ENCODE measurements around the gene PLAGL2. TPM values are rescaled to one million over a fixed set of nuclear protein-coding genes. Genes with fewer than 3 reads are reported as not detected.

PLAGL2 gene
- total RNA-seq, 3 donors from 2014 or later, result 140 to 173 (median 151) TPM

DNA sequence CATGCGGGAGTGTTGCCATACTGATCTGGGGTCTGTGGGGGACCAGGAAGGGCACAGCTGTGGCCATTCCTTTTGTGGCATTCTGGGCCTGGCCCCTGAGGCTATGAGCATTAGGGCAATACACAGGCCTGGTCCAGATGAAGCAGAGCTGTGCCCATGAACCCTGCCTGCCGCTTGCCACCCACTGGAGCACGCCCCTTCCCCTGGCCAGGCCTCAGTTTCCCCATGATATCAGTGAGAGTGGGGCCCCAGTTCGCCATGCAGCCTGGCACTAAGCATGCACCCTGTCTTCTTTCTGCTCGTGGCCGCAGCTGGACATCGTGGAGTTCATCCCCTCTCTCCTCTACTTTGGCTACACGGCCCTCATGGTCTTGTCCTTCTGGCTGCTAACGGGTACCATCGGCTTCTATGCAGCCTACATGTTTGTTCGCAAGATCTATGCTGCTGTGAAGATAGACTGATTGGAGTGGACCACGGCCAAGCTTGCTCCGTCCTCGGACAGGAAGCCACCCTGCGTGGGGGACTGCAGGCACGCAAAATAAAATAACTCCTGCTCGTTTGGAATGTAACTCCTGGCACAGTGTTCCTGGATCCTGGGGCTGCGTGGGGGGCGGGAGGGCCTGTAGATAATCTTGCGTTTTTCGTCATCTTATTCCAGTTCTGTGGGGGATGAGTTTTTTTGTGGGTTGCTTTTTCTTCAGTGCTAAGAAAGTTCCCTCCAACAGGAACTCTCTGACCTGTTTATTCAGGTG lies 42.4 kb downstream of the PLAGL2 start:
- no peak for DNase-seq
- H3K36me3 Mint-ChIP-seq (ENCODE audit: insufficient read depth), result peaks cover 48% of the 10 kb centered on the region

DNA sequence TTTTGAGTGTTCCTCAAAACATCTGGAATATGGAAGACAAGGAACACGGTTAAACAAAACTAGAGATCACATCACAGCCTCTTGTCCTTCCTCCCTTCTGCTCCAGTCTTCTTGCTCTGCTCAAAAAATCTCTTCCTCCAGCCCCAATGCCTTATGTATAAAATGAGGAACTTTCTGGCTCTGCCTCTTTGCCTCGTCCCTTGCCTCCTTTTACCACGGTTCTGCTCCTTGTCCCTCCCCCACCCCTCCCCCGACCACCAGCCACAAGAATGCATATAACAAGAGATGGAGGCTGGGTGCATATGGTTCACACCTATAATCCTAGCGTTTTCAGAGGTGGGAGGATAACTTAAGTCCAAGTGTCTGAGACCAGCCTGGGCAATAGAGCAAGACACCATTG lies 43.6 kb downstream of the PLAGL2 start:
- Mint-ChIP-seq H3K4me3 (no peak overlapping the region), H3K27me3 (ENCODE audit: low read depth) (no peaks in the 10 kb centered on the region), H3K4me1 (ENCODE audit: low read depth) (no peaks in the 10 kb centered on the region), H3K9me3 (no peaks in the 10 kb centered on the region), H3K36me3 (ENCODE audit: insufficient read depth) (peaks cover 50% of the 10 kb centered on the region)
- DNase-seq (no peak), ATAC-seq (no peak)

More for the DNA sequence above, 42.4 kb downstream of the PLAGL2 start:
- no peaks in the 10 kb centered on the region for H3K9me3 Mint-ChIP-seq
- H3K4me3 Mint-ChIP-seq, result no peak overlapping the region
- no peaks in the 10 kb centered on the region for H3K27me3 Mint-ChIP-seq (ENCODE audit: low read depth)
- ATAC-seq, result no peak
- no peaks in the 10 kb centered on the region for H3K4me1 Mint-ChIP-seq (ENCODE audit: low read depth)

DNA sequence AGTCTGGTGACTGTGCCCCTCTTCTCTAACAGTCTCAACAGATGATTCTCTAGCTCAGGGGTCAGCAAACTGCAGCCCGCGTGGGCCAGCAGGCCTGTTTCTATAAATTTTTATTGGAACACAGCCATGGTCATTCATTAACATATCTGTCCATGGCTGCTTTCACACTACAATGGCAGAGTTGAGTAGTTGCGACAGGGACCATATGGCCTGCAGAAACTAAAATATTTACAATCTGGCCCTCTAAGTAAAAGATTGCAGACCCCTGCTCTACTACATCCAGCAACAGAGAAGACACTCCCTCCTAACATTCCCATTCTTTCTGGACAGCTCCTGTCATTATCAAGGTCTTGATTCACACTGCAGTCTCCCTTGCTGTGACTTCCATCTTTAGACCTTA lies 45.2 kb downstream of the PLAGL2 start:
- no peak overlapping the region for H3K4me3 Mint-ChIP-seq
- ATAC-seq, result no peak
- DNase-seq, result no peak
- H3K36me3 Mint-ChIP-seq (ENCODE audit: insufficient read depth), result peaks cover 58% of the 10 kb centered on the region
- no peaks in the 10 kb centered on the region for H3K9me3 Mint-ChIP-seq
- H3K4me1 Mint-ChIP-seq (ENCODE audit: low read depth), result no peaks in the 10 kb centered on the region
- no peaks in the 10 kb centered on the region for H3K27me3 Mint-ChIP-seq (ENCODE audit: low read depth)

- ATAC-seq, result no peak
- Mint-ChIP-seq H3K27me3 (ENCODE audit: low read depth) (no peaks in the 10 kb centered on the region), H3K4me3 (no peak overlapping the region), H3K9me3 (no peaks in the 10 kb centered on the region), H3K4me1 (ENCODE audit: low read depth) (no peaks in the 10 kb centered on the region), H3K36me3 (ENCODE audit: insufficient read depth) (peaks cover 45% of the 10 kb centered on the region)
- no peak for DNase-seq
Measured at GRCh38 chr20:32160341-32160740, 47.2 kb downstream of the PLAGL2 start.

DNA sequence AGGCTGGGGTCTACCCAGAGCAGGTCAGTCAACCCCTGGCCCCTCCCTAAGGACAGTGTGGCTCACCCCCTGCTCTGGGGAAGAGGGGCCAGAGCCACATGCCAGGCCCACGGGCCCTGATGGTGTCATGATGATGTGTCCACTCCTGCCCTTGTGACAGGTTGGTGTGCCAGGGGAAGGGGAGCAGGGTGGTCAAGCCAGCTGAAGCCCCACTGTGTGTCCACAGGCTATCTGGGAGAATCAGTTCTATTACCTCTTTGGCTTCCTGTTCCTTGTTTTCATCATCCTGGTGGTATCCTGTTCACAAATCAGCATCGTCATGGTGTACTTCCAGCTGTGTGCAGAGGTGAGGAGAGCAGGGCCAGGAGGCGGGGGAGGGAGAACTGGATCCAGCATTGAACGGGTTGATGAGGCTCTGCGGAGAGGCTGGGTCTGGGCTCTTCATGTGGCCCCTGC lies 47.7 kb downstream of the PLAGL2 start:
- Mint-ChIP-seq H3K4me1 (ENCODE audit: low read depth) (no peaks in the 10 kb centered on the region), H3K4me3 (no peak overlapping the region), H3K36me3 (ENCODE audit: insufficient read depth) (peaks cover 44% of the 10 kb centered on the region), H3K9me3 (no peaks in the 10 kb centered on the region), H3K27me3 (ENCODE audit: low read depth) (no peaks in the 10 kb centered on the region)
- DNase-seq (no peak), ATAC-seq (no peak)

DNA sequence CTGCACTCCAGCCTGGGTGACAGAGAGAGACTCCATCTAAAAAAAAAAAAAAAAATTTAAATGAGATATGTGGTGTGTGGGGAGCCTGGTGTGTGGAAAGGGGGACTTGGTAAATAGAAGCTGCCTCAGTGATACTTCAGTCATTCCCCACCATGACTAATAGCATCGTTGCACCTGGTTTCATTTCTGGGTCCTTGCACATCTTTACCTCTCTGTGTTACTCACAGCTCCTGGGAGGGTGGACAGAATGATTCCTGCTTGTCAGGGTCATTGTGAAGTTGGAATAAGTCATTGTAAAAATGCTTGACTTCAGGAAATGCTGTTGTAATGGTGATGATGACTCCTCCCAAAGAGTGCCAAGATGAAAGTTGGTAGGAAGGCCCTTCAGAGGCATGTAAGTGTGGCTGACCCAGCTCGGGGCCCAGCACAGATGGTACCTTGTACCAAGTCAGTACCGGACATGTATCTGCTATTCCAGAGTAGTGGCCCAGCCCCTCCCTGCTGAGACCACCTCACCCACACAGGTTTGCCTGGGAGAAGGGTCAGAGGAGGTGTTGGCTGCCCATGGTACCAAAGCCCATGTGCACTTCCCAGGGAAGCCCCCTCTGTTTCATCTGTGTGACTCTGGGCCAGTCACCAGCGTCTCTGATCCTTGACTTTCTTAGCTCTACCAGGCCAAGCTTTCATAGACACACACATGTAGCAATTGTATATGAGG lies 48.4 kb downstream of the PLAGL2 start:
- H3K27me3 Mint-ChIP-seq (ENCODE audit: low read depth), result no peaks in the 10 kb centered on the region
- DNase-seq, result no peak
- H3K4me1 Mint-ChIP-seq (ENCODE audit: low read depth), result no peaks in the 10 kb centered on the region
- peaks cover 40% of the 10 kb centered on the region for H3K36me3 Mint-ChIP-seq (ENCODE audit: insufficient read depth)
- H3K9me3 Mint-ChIP-seq, result no peaks in the 10 kb centered on the region
- peak; percentile 61 to 74 for ATAC-seq
- no peak overlapping the region for H3K4me3 Mint-ChIP-seq

DNA sequence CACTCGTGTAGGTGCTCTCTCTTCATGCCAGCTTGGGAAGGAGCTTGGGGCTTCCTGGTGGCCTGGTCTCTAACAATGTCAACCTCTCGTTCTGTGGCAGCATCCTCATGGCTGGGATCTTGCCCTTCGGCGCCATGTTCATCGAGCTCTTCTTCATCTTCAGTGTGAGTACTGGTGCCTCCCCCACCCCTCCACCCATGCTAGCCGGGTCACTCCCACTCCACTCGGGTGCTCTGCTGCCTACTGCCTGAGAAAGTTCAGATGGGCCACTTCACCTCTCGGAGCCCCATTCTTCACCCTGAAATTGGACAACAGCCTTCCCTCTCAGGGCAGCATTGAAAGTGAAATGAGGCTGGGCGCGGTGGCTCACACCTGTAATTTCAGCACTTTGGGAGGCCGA lies 49.2 kb downstream of the PLAGL2 start:
- H3K4me3 Mint-ChIP-seq, result no peak overlapping the region
- no peak for ATAC-seq
- peaks cover 40% of the 10 kb centered on the region for H3K36me3 Mint-ChIP-seq (ENCODE audit: insufficient read depth)
- H3K4me1 Mint-ChIP-seq (ENCODE audit: low read depth), result no peaks in the 10 kb centered on the region
- no peaks in the 10 kb centered on the region for H3K27me3 Mint-ChIP-seq (ENCODE audit: low read depth)
- no peaks in the 10 kb centered on the region for H3K9me3 Mint-ChIP-seq
- DNase-seq, result no peak

DNA sequence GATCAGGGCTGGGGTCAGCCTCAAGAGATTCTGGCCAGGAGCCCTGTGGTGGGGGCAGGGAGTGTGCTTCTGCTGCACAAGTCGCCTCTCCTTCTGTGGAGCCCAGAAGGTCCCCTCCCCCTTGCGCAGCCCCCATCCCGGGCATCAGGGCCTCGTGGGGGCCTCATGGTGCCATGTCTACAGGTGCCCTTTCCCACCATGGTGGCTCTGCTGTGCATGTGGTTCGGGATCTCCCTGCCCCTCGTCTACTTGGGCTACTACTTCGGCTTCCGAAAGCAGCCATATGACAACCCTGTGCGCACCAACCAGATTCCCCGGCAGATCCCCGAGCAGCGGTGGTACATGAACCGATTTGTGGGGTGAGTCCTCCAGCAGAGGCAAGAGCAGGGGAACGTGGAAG lies 49.9 kb downstream of the PLAGL2 start:
- Mint-ChIP-seq H3K27me3 (ENCODE audit: low read depth) (no peaks in the 10 kb centered on the region), H3K9me3 (no peaks in the 10 kb centered on the region), H3K36me3 (ENCODE audit: insufficient read depth) (peaks cover 40% of the 10 kb centered on the region), H3K4me1 (ENCODE audit: low read depth) (no peaks in the 10 kb centered on the region), H3K4me3 (no peak overlapping the region)
- ATAC-seq (no peak), DNase-seq (no peak)

DNA sequence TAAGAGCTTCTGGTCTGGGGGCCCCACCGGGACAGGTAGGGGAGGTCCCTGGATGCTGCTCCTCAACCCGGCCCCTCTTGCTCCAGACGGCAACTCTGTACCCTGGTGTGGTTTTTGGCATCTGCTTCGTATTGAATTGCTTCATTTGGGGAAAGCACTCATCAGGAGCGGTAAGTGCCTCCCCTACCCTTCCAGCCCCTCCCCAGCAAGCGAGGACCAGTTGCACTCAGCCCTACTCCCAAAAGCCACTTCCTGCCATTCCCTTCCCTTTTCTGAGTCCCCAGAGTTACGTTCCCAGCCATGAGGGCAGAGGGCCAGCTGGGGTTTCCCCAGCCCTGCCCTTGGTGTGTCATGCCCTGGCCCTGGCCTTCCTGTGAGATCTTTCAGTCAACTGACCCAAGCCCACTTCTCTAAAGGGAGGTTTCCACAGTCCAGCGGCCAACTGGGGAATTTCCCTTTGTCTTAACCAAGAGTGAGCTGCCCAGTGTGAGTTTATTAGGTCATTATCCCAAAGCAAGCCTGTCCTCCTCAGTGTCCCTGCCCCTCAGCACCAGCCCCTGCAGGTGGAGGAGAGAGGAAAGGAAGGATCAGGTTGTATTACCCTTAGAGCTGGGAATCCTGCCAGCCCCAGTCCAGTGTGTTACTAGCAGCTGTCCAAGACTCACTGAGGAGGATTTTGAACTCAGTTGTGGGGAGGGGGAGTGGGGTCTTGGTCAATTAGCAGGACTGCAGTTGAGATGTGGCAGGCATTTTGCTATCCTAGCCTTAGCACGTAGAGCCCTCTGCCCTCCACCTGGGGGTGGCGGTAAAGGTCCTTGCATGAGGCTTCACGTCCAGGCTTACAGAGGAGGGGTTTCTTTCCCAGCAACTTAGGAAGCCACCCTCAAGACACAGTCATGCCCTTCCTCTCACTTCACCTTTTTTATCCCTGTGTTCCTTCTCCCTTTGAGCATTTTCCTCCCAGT lies 52.2 kb downstream of the PLAGL2 start:
- H3K27me3 Mint-ChIP-seq (ENCODE audit: low read depth), result no peaks in the 10 kb centered on the region
- H3K4me1 Mint-ChIP-seq (ENCODE audit: low read depth), result no peaks in the 10 kb centered on the region
- H3K36me3 Mint-ChIP-seq (ENCODE audit: insufficient read depth), result peaks cover 32% of the 10 kb centered on the region
- H3K4me3 Mint-ChIP-seq, result no peak overlapping the region
- H3K9me3 Mint-ChIP-seq, result no peaks in the 10 kb centered on the region
- ATAC-seq, result peak; percentile 51 to 53
- no peak for DNase-seq

DNA sequence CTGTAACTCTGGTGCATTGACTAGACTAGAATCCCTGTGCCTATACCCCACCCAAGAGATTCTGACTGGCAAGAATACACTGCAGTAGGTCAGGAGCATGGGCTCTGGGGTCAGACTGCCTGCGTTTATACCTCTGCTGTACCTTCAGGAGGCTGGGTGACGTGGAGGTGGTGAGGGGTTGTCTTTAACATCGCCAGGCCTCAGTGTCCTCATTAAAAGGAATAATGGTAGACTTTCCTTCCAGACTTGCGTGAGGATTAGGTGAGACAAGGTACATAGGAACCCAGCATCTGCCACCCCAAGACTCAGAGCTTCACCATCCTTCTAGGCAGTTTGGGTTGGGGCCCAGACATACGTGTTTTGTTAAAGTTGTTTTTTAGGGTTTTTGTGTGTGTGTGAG lies 53.8 kb downstream of the PLAGL2 start:
- Mint-ChIP-seq H3K36me3 (ENCODE audit: insufficient read depth) (peaks cover 29% of the 10 kb centered on the region), H3K4me3 (no peak overlapping the region), H3K27me3 (ENCODE audit: low read depth) (no peaks in the 10 kb centered on the region), H3K4me1 (ENCODE audit: low read depth) (no peaks in the 10 kb centered on the region), H3K9me3 (no peaks in the 10 kb centered on the region)
- no peak for DNase-seq
- ATAC-seq, result no peak

GRCh38 chr20:32153156-32153665 lies 54.3 kb downstream of the PLAGL2 start:
- ATAC-seq (no peak), DNase-seq (no peak)
- Mint-ChIP-seq H3K27me3 (ENCODE audit: low read depth) (no peaks in the 10 kb centered on the region), H3K9me3 (no peaks in the 10 kb centered on the region), H3K36me3 (ENCODE audit: insufficient read depth) (peaks cover 26% of the 10 kb centered on the region), H3K4me3 (no peak overlapping the region), H3K4me1 (ENCODE audit: low read depth) (no peaks in the 10 kb centered on the region)

DNA sequence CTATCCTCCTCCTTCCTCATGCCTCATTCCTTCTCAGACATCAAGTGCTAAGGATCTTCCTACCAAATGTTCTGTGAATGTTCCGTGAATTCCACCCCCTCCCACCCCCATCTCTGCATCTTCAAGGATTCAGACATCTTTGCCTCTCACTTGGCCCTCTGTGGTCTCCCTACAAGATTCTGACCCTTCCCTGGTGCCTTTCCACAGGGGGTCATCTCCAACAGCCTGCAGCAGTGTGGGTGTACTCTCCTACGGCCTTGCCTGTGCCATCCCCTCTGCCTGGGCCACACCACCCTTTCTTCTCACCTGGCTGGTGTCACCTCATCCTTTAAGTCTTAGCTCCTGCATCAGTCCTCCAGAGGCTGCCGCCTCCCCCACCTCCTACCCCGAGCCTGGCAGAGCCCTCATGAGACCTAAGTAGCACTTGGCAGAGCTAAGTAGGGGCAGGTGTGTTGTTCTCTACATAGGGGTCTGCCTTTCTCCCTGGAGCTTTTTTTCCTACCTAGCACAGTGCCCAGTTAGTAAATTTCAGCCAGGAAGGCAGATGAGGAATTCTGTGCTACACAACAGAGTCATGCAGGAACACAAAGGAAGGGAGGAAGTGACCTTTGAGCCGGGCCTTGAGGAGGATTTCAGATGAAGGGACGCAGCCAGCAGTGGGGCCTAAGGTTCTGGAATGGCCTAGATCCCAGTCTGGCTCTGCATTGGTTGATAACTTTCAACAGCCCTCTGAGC lies 55.0 kb downstream of the PLAGL2 start:
- no peak for DNase-seq

DNA sequence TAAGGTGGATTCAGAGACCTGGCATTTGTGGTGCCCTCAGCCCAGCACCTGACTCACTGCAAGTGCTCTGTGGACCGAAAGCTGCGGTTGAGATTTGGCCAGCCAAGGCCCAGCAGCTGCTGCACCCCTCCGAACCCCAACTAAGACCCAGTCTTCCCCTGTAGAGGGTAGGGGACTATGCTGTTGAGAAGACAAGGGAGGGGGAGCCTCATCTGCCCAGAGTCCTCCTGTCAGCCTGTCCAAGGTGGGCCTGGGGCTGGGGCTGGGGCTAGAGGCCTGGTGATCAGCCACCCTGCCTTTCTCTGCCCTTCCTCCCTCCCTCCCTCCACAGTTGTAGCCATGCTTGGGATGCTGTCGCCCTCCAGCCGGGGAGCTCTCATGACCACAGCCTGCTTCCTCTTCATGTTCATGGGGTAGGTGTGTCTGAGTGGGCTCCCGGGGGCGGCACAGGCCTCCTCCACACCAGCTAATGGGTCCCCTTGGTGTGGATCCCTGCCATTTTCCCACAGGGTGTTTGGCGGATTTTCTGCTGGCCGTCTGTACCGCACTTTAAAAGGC lies 57.2 kb downstream of the PLAGL2 start:
- no peak overlapping the region for H3K4me3 Mint-ChIP-seq
- DNase-seq (no peak), ATAC-seq (no peak)
- no peaks in the 10 kb centered on the region for H3K4me1 Mint-ChIP-seq (ENCODE audit: low read depth)
- no peaks in the 10 kb centered on the region for H3K27me3 Mint-ChIP-seq (ENCODE audit: low read depth)
- H3K36me3 Mint-ChIP-seq (ENCODE audit: insufficient read depth), result peaks cover 26% of the 10 kb centered on the region
- H3K9me3 Mint-ChIP-seq, result no peaks in the 10 kb centered on the region

More for the DNA sequence above, 55.0 kb downstream of the PLAGL2 start:
- Mint-ChIP-seq H3K9me3 (no peaks in the 10 kb centered on the region), H3K4me1 (ENCODE audit: low read depth) (no peaks in the 10 kb centered on the region), H3K36me3 (ENCODE audit: insufficient read depth) (peaks cover 20% of the 10 kb centered on the region), H3K4me3 (no peak overlapping the region), H3K27me3 (ENCODE audit: low read depth) (no peaks in the 10 kb centered on the region)
- no peak for ATAC-seq
